Measurements from ENCODE around the gene TLE4. TPM values are rescaled to one million over a fixed set of nuclear protein-coding genes. Genes with fewer than 3 reads are reported as not detected.
A peak's percentile ranks its signal among the peaks of the same experiment; 100 is the strongest.

TLE4 gene
- total and polyA plus RNA-seq, 2 experiments from 2014 or later, result 45.8 to 72.9 TPM

GRCh38 chr9:79617395-79617794 is 45.6 kb downstream of the TLE4 start:
- Histone ChIP-seq H3K27ac (ENCODE audit: low read depth) (no peak overlapping the region), H3K4me3 (no peak overlapping the region), H3K79me2 (replicated peaks; ENCODE audit: insufficient read depth) (peaks cover 77% of the 10 kb centered on the region), H3F3A (replicated peaks; ENCODE audit: low read depth) (no peaks in the 10 kb centered on the region), H3K36me3 (ENCODE audit: insufficient read depth) (no peaks in the 10 kb centered on the region), H2AFZ (no peak overlapping the region), H3K4me2 (no peak overlapping the region), H3K4me1 (ENCODE audit: insufficient read depth) (peaks cover 42% of the 10 kb centered on the region), H4K20me1 (replicated peaks; ENCODE audit: insufficient read depth) (peaks cover 14% of the 10 kb centered on the region), H3K27me3 (ENCODE audit: insufficient read depth) (no peaks in the 10 kb centered on the region), H3K9me2 (ENCODE audit: insufficient read depth) (no peaks in the 10 kb centered on the region)
- TF ChIP-seq ZNF114 (CRISPR knock-in tag; IDR thresholded peaks at IDR 0.05) (no peak), POLR2AphosphoS5 (IDR thresholded peaks at IDR 0.05; ENCODE audit: low read depth) (no peak), ZNF331 (CRISPR knock-in tag; IDR thresholded peaks at IDR 0.05; ENCODE audit: low read depth) (no peak), ETS1 (IDR thresholded peaks at IDR 0.05) (no peak), STAT1 (IDR thresholded peaks at IDR 0.05; ENCODE audit: unreplicated experiment) (no peak), REST (IDR thresholded peaks at IDR 0.05; ENCODE audit: unreplicated experiment) (no peak), NANOG (IDR thresholded peaks at IDR 0.05; ENCODE audit: borderline replicate concordance) (no peak), EZH2phosphoT487 (IDR thresholded peaks at IDR 0.05; ENCODE audit: unreplicated experiment) (no peak), ZNF462 (CRISPR knock-in tag; IDR thresholded peaks at IDR 0.05) (no peak), CTCF (conservative IDR thresholded peaks at IDR 0.05; ENCODE audit: low read depth in 2 of 2) (no peak), EZH2 (IDR thresholded peaks at IDR 0.05; ENCODE audit: low read depth, unreplicated experiment) (no peak), CREB1 (CRISPR knock-in tag; IDR thresholded peaks at IDR 0.05; ENCODE audit: low read depth) (no peak), JUNB (IDR thresholded peaks at IDR 0.05; ENCODE audit: unreplicated experiment) (no peak)
- H3K27me3 Mint-ChIP-seq (ENCODE audit: insufficient read depth, low read depth, poor library complexity), result peaks cover 2% of the 10 kb centered on the region
- H3K9me3 Mint-ChIP-seq, result no peaks in the 10 kb centered on the region
- DNase-seq (ENCODE audit: low spot score), result no peak
- peak overlapping the region; percentile 76 for H3K27ac Mint-ChIP-seq
- H3K4me1 Mint-ChIP-seq, result peaks cover 63% of the 10 kb centered on the region
- H3K36me3 Mint-ChIP-seq (ENCODE audit: low read depth), result no peaks in the 10 kb centered on the region
- no peak overlapping the region for H3K4me3 Mint-ChIP-seq
- ATAC-seq, result no peak

Data from GM23338 (cell line).